ENCODE measurements around the gene CDC42EP3.

- TF ChIP-seq CTCF (IDR thresholded peaks at IDR 0.05) (no peak), EZH2 (IDR thresholded peaks at IDR 0.05; ENCODE audit: borderline replicate concordance, insufficient read depth, low read depth, low read length, poor library complexity, severe bottlenecking) (no peak)
Measured at GRCh38 chr2:37627710-37628109, 43.7 kb downstream of the CDC42EP3 start.
